ENCODE measurements around the gene ADGRV1. TPM values are rescaled to one million over a fixed set of nuclear protein-coding genes. Genes with fewer than 3 reads are reported as not detected.
"Not testable (repeated sequence)": the region's sequence is repeated elsewhere in the genome, so short reads cannot be mapped to it uniquely, and the experiment has no call there.

ADGRV1 gene
- total RNA-seq, 1 donor, result 0.43 TPM

DNA sequence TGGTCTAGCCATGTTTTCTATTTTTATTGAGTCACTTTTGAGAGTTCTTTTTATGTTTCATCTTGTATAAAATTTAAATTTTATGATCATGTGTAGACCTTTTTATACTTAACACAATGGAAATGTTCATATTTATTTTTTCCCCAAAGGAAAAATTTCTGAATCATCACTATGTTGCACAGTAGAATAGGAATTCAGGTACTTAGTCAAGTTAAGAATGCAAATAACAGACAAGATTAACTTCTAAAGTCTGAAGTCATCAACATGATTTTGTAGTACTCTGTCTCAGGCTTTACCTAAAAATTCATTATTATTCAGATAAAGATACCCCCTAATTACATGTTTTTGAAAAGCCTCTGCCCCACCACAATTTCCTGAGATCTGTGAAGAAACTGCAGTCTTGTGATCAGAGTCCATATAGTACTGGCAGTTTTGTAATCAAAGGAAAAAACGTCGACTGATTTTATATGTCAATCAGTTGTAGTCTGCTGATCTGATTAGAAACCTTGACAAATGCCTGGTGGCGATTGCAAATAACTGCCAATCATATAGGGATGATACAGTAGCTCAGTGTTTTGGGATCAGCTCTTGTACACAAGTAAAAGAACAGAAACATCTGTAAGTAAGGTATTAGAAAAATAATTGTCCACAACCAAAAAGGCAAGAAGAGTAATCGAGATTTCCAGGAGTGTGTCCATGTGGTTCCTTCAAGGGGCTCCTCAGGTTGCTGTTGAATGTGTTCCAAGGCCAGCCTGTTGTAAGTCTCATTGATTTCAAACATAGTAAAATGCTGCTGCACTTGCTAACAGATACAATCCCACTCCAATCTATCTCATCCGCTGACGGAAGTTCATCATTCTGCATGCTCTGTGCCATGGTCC, 472.2 kb downstream of the ADGRV1 start:
- H3K4me3 ChIP-seq (ENCODE audit: low read depth, low read length), result no peak overlapping the region
- no peak for DNase-seq (ENCODE audit: low read depth)

DNA sequence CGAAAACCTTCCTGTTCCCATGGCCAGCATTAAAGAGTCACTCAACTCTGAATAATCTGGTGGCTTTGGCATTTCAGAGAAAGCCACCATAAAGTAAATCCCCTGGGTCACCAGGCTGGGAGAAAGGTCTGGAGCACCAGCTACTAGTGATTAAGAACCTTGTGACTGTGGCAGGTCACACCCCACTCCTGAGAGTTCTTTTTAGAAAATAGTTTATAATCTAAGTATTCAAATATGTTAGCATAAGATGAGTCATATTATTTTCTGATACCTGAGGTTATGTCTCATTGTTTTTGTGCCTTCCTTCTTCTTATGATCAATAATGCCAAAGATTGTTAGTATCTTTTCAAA, 472.8 kb downstream of the ADGRV1 start:
- no peak overlapping the region for H3K4me3 ChIP-seq (ENCODE audit: low read depth, low read length)
- DNase-seq (ENCODE audit: low read depth), result no peak
- TF ChIP-seq, protein P1, sequence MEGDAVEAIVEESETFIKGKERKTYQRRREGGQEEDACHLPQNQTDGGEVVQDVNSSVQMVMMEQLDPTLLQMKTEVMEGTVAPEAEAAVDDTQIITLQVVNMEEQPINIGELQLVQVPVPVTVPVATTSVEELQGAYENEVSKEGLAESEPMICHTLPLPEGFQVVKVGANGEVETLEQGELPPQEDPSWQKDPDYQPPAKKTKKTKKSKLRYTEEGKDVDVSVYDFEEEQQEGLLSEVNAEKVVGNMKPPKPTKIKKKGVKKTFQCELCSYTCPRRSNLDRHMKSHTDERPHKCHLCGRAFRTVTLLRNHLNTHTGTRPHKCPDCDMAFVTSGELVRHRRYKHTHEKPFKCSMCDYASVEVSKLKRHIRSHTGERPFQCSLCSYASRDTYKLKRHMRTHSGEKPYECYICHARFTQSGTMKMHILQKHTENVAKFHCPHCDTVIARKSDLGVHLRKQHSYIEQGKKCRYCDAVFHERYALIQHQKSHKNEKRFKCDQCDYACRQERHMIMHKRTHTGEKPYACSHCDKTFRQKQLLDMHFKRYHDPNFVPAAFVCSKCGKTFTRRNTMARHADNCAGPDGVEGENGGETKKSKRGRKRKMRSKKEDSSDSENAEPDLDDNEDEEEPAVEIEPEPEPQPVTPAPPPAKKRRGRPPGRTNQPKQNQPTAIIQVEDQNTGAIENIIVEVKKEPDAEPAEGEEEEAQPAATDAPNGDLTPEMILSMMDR (IDR thresholded peaks at IDR 0.05; ENCODE audit: insufficient read depth, low read depth, low read length), result no peak

More for the DNA sequence above, 472.2 kb downstream of the ADGRV1 start:
- TF ChIP-seq, protein P1 (IDR thresholded peaks at IDR 0.05; ENCODE audit: insufficient read depth, low read depth, low read length), result no peak

DNA sequence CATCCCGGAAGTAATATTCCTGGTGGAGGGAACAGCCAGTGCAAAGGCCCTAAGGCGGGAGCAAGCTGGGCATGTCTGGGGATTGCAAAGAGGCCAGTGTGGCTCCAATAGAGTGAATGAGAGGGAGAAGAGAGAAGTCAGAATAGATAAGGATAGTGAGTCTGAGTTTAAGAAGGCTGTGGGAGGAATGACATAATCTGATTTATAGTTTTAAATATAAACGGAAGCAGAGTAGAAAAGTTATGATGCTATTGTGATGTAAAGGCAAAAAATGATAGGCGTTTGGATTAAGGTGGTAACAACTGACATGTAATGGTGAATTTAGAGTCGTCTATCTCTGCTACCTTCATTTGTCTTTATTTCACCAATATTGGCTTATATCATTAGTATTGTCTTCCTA, 473.5 kb downstream of the ADGRV1 start:
- no peak overlapping the region for H3K4me3 ChIP-seq (ENCODE audit: low read depth, low read length)
- DNase-seq (ENCODE audit: low read depth), result no peak
- TF ChIP-seq, protein P1 (IDR thresholded peaks at IDR 0.05; ENCODE audit: insufficient read depth, low read depth, low read length), result no peak

DNA sequence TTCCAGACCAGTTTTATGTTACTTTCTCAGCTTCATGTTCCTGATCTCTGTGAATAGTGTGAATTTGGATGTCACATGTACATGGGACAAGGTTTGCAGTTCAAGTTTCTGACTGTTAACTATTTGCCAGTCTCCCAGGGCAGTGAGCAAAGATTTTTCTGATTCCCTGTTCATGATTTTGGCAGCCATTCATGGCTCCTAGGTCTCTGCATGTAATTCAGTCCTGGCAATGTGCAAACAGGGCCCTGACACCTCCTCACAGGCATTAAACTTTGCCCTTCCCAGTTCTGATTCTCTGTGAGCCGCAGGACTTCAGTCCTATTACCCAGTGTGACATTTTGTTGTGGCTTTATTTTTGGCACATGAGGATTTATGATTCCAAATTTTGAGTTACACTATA, 474.8 kb downstream of the ADGRV1 start:
- no peak for DNase-seq (ENCODE audit: low read depth)
- H3K4me3 ChIP-seq (ENCODE audit: low read depth, low read length), result no peak overlapping the region
- TF ChIP-seq, protein P1 (IDR thresholded peaks at IDR 0.05; ENCODE audit: insufficient read depth, low read depth, low read length), result no peak

DNA sequence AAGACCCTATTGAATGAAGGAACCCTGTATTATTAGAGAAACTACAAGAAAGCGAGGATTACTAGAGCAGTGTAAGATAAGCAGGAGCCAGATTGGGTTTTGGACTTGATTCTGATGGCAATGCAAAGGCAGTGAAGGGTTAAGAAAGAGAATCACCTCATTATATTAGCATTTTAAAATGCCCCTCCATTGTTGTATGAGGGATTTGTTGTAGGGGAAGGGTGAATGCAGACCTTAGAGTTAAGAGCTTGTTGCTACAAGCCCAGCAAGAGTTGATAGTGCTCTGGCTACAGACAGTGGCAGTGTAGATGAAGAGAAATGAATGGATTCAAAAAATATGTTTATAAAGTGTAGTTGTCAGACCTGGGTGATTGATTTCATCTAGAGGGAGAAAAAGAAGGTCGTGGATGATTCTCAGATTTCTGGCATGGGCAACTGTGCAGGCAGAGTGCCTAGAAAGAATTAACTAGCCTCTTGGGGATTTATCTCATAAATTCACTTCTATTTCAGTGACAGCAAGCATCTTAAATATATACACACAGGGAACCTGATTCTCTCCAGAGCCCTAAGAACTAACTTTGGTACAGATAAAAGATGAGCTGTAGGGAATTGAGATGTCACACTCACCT, 479.7 kb downstream of the ADGRV1 start:
- no peak overlapping the region for H3K4me3 ChIP-seq (ENCODE audit: low read depth, low read length)
- DNase-seq (ENCODE audit: low read depth), result no peak
- TF ChIP-seq, protein P1 (IDR thresholded peaks at IDR 0.05; ENCODE audit: insufficient read depth, low read depth, low read length), result no peak

DNA sequence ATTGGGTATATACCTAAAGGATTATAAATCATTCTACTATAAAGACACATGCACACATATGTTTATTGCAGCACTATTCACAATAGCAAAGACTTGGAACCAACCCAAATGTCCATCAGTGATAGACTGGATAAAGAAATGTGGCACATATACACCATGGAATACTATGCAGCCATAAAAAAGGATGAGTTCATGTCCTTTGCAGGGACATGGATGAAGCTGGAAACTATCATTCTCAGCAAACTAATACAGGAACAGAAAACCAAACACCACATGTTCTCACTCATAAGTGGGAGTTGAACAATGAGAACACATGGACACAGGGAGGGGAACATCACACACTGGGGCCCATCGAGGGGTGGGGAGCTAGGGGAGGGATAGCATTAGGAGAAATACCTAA, 482.5 kb downstream of the ADGRV1 start:
- not testable (repeated sequence) for H3K4me3 ChIP-seq (ENCODE audit: low read depth, low read length); DNase-seq (ENCODE audit: low read depth)

DNA sequence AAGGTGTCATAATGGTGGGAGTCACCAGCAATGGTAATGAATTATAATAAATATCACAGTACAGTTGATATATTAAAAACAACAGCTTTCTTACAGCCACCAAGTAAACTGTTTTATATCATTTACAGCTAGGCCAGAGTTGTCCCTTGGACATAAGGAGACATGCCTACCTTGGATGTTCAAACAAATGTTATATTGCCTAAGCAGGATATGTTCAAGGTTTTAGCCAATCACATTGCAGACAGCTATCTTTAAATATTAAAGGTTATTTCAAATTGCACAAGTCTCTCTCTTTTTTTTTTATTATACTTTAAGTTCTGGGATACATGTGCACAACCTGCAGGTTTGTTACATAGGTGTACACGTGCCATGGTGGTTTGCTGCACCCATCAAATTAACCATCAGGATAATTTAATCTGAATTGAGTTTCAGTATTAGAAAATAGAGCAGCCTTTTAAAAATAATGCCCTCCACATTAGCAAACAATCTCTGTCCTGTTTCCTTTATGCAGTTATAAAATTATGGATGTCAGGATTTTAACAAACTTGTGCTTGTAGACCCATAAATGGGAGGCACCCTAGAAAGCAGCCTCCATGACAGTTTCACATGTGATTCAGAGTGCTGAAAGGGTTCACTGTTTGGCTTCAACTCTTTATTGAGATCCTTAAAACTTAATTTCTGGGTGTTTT, 483.8 kb downstream of the ADGRV1 start:
- DNase-seq (ENCODE audit: low read depth), result no peak
- TF ChIP-seq, protein P1 (IDR thresholded peaks at IDR 0.05; ENCODE audit: insufficient read depth, low read depth, low read length), result no peak
- H3K4me3 ChIP-seq (ENCODE audit: low read depth, low read length), result no peak overlapping the region

Measured in fibroblast of villous mesenchyme (primary cell).